ENCODE data around the gene ZC3H13. TPM values are rescaled to one million over a fixed set of nuclear protein-coding genes. Genes with fewer than 3 reads are reported as not detected.

ZC3H13 gene
- total RNA-seq, result 10 to 100 TPM; 33.6 to 47.8 (median 36.4) TPM

GRCh38 chr13:46052319-46053161, at the start of gene ZC3H13:
Gene ZC3H13 (minus strand): TSS chr13:46052746. CDS start chr13:46045507, 7,239 bp downstream.
- no peaks in the 10 kb centered on the region for H3K36me3 ChIP-seq
- peaks cover 26 to 36% (median 32%) of the 10 kb centered on the region in 4 donors for H3K4me1 ChIP-seq
- no peaks in the 10 kb centered on the region for H3K27me3 ChIP-seq
- H3K4me3 ChIP-seq, result peak within 1 kb of the TSS; percentile 80 to 96 (median 85)
- intact Hi-C loops (cut with DNase I), result no loop called here
- no peaks in the 10 kb centered on the region for H3K9me3 ChIP-seq
- TF ChIP-seq CTCF (IDR thresholded peaks at IDR 0.05) (peak; percentile 38 to 44 (median 42)), POLR2AphosphoS5 (IDR thresholded peaks at IDR 0.05) (peak; percentile 81 to 90), POLR2A (IDR thresholded peaks at IDR 0.05; ENCODE audit: low read depth) (no peak)
- 1% methylated on average over 33 of the region's 57 CpGs for WGBS
- DNase-seq (ENCODE audit: extremely low spot score), result peak; percentile 96
- H3K27ac ChIP-seq (replicated peaks in 1 of 4), result peak within 1 kb of the TSS; percentile 91 to 95 (median 94)

- Histone ChIP-seq H3K4me3 (no peak overlapping the region), H3K27ac (replicated peaks in 1 of 4) (no peak overlapping the region), H3K36me3 (no peaks in the 10 kb centered on the region), H3K27me3 (no peaks in the 10 kb centered on the region), H3K9me3 (no peaks in the 10 kb centered on the region), H3K4me1 (peaks cover 0 to 4% (median 0%) of the 10 kb centered on the region in 4 donors)
- intact Hi-C loops (cut with DNase I), result no loop called here
- DNase-seq (ENCODE audit: extremely low spot score), result no peak
- TF ChIP-seq POLR2AphosphoS5 (IDR thresholded peaks at IDR 0.05) (no peak), CTCF (IDR thresholded peaks at IDR 0.05) (no peak), POLR2A (IDR thresholded peaks at IDR 0.05; ENCODE audit: low read depth) (no peak), EP300 (IDR thresholded peaks at IDR 0.05) (no peak)
These were observed 49.7 kb upstream of the ZC3H13 start for GRCh38 chr13:46102255-46102605.

DNA sequence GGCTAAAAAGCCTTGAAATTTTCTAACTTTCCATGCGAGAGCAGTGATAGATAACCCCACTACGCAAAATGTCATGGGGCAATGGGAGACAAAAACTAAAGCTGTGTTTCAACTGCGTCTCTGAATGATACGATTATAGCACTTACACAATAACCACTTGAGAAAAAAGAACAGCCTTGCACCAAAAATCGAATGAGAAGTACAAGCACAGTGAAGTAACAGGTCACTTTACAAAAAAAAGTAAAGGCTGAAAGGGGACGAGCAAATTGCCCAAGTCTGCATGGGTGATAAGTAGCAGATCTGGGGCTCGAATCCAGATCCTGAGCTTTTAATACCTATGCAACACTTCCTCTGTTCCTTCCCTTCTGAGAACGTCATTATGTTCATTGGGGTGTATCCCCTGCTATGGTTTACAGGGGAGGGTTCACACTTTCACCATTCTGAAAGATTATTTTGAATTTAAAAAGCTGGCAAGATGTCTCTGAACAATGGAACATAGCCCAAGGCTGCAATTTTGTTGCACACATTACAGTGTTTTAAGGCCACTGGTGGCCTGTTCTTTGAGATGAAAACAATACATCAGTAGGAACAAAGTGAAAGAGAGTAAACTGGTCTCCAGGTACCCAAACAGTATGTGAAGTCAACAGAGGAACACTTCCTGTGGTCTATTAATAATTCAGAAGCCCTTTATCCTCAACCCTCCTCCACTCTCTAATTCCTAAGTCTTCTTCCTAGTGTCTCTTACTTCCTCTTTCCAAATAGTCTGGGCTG, 49.1 kb upstream of the ZC3H13 start:
- intact Hi-C loops (cut with DNase I), result no loop called here
- DNase-seq (ENCODE audit: extremely low spot score), result no peak
- Histone ChIP-seq H3K9me3 (no peaks in the 10 kb centered on the region), H3K36me3 (no peaks in the 10 kb centered on the region), H3K27ac (replicated peaks in 1 of 4) (no peak overlapping the region), H3K4me1 (peaks cover 0 to 4% (median 0%) of the 10 kb centered on the region in 4 donors), H3K4me3 (no peak overlapping the region), H3K27me3 (no peaks in the 10 kb centered on the region)
- WGBS, result 60% methylated on average over 8 of the region's 8 CpGs
- TF ChIP-seq POLR2AphosphoS5 (IDR thresholded peaks at IDR 0.05) (no peak), EP300 (IDR thresholded peaks at IDR 0.05) (no peak), CTCF (IDR thresholded peaks at IDR 0.05) (no peak)

- DNase-seq (ENCODE audit: extremely low spot score), result no peak
- Histone ChIP-seq H3K36me3 (no peaks in the 10 kb centered on the region), H3K4me1 (peaks cover 0 to 4% (median 0%) of the 10 kb centered on the region in 4 donors), H3K9me3 (no peaks in the 10 kb centered on the region), H3K27ac (replicated peaks in 1 of 4) (no peak overlapping the region), H3K27me3 (no peaks in the 10 kb centered on the region), H3K4me3 (no peak overlapping the region)
- 81% methylated on average over 4 of the region's 4 CpGs for WGBS
- intact Hi-C loops (cut with DNase I), result no loop called here
- TF ChIP-seq EP300 (IDR thresholded peaks at IDR 0.05), result no peak
- TF ChIP-seq POLR2A (IDR thresholded peaks at IDR 0.05; ENCODE audit: low read depth), result no peak
- TF ChIP-seq POLR2AphosphoS5 (IDR thresholded peaks at IDR 0.05), result no peak
These were observed 48.5 kb upstream of the ZC3H13 start for GRCh38 chr13:46101002-46101401.

GRCh38 chr13:46100191-46100815, 47.8 kb upstream of the ZC3H13 start:
- peaks cover 0 to 4% (median 0%) of the 10 kb centered on the region in 4 donors for H3K4me1 ChIP-seq
- H3K4me3 ChIP-seq, result no peak overlapping the region
- TF ChIP-seq EP300 (IDR thresholded peaks at IDR 0.05) (no peak), POLR2A (IDR thresholded peaks at IDR 0.05; ENCODE audit: low read depth) (no peak), CTCF (IDR thresholded peaks at IDR 0.05) (no peak), POLR2AphosphoS5 (IDR thresholded peaks at IDR 0.05) (no peak)
- no peak overlapping the region for H3K27ac ChIP-seq (replicated peaks in 1 of 4)
- DNase-seq (ENCODE audit: extremely low spot score), result no peak
- H3K36me3 ChIP-seq, result no peaks in the 10 kb centered on the region
- 53% methylated on average over 1 of the region's 1 CpG for WGBS
- no peaks in the 10 kb centered on the region for H3K9me3 ChIP-seq
- H3K27me3 ChIP-seq, result no peaks in the 10 kb centered on the region
- intact Hi-C loops (cut with DNase I), result no loop called here

All from esophagus muscularis mucosa (tissue), 4 donors.